KOPT-K1 (cell line): ENCODE data around the gene CCDC88A.
"Not testable (repeated sequence)": the region's sequence is repeated elsewhere in the genome, so short reads cannot be mapped to it uniquely, and the experiment has no call there.

Source experiments
- H3K27ac ChIP-seq: fragments of 200-600 bp; sonication (generic); 2 replicates; pipeline ENCODE4 v1.5.1; 2016; ENCODE audit warnings: antibody characterized with exemption, mild to moderate bottlenecking, low read depth, low read length; ENCODE audit not compliant: poor library complexity, severe bottlenecking
- H3K36me3 ChIP-seq: fragments of 200-600 bp; sonication (generic); 2 replicates; pipeline ENCODE4 v1.5.1; 2017; ENCODE audit warnings: antibody characterized with exemption, mild to moderate bottlenecking, low read length, moderate library complexity; ENCODE audit not compliant: insufficient read depth
- H3K9me3 ChIP-seq: fragments of 200-600 bp; sonication (generic); 2 replicates; pipeline ENCODE4 v1.5.1; 2017; ENCODE audit warnings: antibody characterized with exemption, low read length, mild to moderate bottlenecking; ENCODE audit not compliant: insufficient read depth, poor library complexity, severe bottlenecking

Gene CCDC88A

GRCh38 chr2:55268907-55269644, 150.6 kb downstream of the CCDC88A start, which contains the start of gene MTIF2:
Gene MTIF2, minus strand, starts transcription at chr2:55269231. Its CDS starts 5,373 bp downstream, at chr2:55263858.
- no peaks in the 10 kb centered on the region for H3K9me3 ChIP-seq
- H3K27ac ChIP-seq, result peak within 1 kb of the TSS; percentile 63
- H3K36me3 ChIP-seq, result peaks cover 13% of the 10 kb centered on the region; the same call in 1 of the 2 replicates

- H3K36me3 ChIP-seq, result peaks cover 17% of the 10 kb centered on the region
- H3K9me3 ChIP-seq, result no peaks in the 10 kb centered on the region
- H3K27ac ChIP-seq, result peak overlapping the region; percentile 63
Measured at GRCh38 chr2:55268288-55268906, 151.3 kb downstream of the CCDC88A start.

- H3K36me3 ChIP-seq, result peaks cover 51% of the 10 kb centered on the region
- H3K27ac ChIP-seq, H3K9me3 ChIP-seq: not testable (repeated sequence)
Measured at GRCh38 chr2:55259586-55259985, 160.1 kb downstream of the CCDC88A start.

GRCh38 chr2:55252832-55253231, 166.8 kb downstream of the CCDC88A start:
- H3K36me3 ChIP-seq, result peaks cover 44% of the 10 kb centered on the region
- H3K27ac ChIP-seq, result no peak overlapping the region
- no peaks in the 10 kb centered on the region for H3K9me3 ChIP-seq

GRCh38 chr2:55247025-55247424, 172.6 kb downstream of the CCDC88A start:
- Histone ChIP-seq H3K27ac (no peak overlapping the region), H3K36me3 (peaks cover 35% of the 10 kb centered on the region), H3K9me3 (no peaks in the 10 kb centered on the region)

GRCh38 chr2:55245411-55245810, 174.2 kb downstream of the CCDC88A start:
- Histone ChIP-seq H3K36me3 (peaks cover 33% of the 10 kb centered on the region), H3K9me3 (no peaks in the 10 kb centered on the region), H3K27ac (no peak overlapping the region)

- peaks cover 44% of the 10 kb centered on the region for H3K36me3 ChIP-seq
- H3K9me3 ChIP-seq, result no peaks in the 10 kb centered on the region
Measured at GRCh38 chr2:55242617-55243016, 177.0 kb downstream of the CCDC88A start.

GRCh38 chr2:55241582-55241981, 178.1 kb downstream of the CCDC88A start:
- H3K9me3 ChIP-seq, H3K27ac ChIP-seq: not testable (repeated sequence)
- peaks cover 53% of the 10 kb centered on the region for H3K36me3 ChIP-seq

More at GRCh38 chr2:55242617-55243016, 177.0 kb downstream of the CCDC88A start:
- H3K27ac ChIP-seq, result no peak overlapping the region

- Histone ChIP-seq H3K36me3 (peaks cover 71% of the 10 kb centered on the region), H3K9me3 (no peaks in the 10 kb centered on the region)
Measured at GRCh38 chr2:55239656-55240222, 179.9 kb downstream of the CCDC88A start.

More at GRCh38 chr2:55239656-55240222, 179.9 kb downstream of the CCDC88A start:
- no peak overlapping the region for H3K27ac ChIP-seq
